ENCODE measurements around the gene SLC25A13.
"Not testable (repeated sequence)": the region's sequence is repeated elsewhere in the genome, so short reads cannot be mapped to it uniquely, and the experiment has no call there.

The SLC25A13 gene

DNA sequence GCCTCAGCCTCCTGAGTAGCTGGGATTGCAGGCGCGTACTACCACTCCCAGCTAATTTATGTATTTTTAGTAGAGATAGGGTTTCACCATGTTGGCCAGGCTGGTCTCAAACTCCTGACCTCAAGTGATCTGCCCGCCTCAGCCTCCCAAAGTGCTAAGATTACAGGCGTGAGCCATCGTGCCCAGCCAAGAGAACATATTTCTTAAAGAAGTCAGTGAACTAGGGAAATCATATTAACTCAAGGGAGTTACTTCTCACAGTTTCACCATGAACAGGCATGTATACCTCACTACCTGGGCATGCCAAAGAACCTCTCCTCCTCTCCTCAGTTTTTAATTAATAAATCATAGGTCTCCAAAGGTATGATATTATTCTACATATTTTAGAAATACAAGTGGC lies 24.5 kb downstream of the SLC25A13 start:
- not testable (repeated sequence) for DNase-seq (ENCODE audit: low spot score)

DNA sequence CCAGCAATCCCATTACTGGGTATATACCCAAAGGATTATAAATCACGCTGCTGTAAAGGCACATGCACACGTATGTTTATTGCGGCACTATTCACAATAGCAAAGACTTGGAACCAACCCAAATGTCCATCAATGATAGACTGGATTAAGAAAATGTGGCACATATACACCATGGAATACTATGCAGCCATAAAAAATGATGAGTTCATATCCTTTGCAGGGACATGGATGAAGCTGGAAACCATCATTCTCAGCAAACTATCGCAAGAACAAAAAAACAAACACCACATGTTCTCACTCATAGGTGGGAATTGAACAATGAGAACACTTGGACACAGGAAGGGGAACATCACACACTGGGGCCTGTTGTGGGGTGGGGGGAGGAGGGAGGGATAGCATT lies 28.0 kb downstream of the SLC25A13 start:
- DNase-seq (ENCODE audit: low spot score), result not testable (repeated sequence)

DNA sequence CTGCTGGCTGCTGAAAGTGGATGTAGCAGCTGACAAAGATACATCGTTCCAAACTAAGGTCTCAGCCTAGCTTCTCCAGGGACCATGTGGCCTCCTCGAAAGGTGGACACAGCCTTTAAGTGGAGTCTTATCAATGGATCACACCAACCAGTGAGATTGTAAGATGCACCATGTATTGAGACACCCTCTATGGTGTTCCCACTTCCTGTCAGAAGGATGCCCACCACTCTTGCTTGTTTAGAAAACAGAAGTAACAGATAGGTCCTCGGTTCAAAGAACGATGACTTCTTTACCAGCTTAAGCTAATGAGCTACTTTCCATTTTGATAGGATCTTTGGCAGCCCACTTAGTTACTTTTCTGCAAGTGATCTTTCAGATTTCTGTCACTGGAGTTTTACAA lies 34.3 kb downstream of the SLC25A13 start:
- DNase-seq (ENCODE audit: low spot score), result no peak

DNA sequence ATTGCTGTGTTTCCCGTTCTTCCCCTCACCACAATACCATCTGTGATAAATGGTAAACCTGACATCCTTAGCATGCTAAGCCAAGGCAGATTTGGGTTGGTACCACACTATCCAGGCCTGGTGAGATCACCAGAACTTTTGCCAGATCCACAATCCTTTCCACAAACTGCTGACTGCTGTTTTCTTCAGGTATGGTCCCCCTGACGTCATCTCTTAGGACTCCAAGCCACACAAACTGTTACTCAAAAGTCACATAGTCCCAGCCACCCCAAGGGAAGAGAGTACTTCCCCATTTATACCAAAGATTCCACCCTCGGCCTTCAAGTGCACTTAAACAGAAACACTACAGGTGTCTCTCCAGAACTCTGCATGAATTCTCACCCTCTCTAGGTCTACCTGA lies 34.8 kb downstream of the SLC25A13 start:
- DNase-seq (ENCODE audit: low spot score), result no peak

DNA sequence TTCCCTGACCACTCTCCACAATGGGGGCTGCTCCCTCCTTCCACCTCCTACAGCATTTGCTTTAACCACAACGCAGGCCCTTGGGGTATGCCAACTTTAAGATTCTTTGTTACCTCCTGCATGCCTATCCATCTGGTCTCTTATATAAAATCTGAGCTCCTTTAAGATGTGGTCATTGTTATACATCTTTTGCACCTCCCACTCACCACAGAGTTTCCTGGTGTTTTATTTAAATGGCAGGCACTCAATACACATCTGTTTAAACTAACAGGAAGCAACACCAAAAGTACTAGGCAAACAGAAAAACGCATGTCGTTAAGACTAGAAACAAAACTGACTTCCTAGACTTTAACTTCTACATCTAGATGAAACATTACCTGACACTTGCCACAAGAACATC lies 36.3 kb downstream of the SLC25A13 start:
- peak; percentile 28 for DNase-seq (ENCODE audit: low spot score)

DNA sequence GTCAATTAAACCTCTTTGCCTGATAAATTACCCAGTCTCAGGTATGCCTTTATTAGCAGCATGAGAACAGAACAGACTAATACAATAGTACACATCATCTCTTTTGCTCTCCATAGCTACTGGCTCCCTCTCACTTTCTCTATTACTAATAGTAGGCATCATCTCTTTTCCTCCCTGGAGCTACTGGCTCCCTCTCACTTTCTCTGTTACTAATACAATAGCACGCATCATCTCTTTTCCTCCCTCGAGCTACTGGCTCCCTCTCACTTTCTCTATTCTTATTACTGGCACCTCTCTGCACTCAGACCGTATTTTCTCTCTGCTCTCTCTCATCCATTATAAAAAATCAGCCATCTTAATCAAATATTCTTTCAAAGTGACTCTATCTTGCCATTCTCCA lies 37.1 kb downstream of the SLC25A13 start:
- no peak for DNase-seq (ENCODE audit: low spot score)

DNA sequence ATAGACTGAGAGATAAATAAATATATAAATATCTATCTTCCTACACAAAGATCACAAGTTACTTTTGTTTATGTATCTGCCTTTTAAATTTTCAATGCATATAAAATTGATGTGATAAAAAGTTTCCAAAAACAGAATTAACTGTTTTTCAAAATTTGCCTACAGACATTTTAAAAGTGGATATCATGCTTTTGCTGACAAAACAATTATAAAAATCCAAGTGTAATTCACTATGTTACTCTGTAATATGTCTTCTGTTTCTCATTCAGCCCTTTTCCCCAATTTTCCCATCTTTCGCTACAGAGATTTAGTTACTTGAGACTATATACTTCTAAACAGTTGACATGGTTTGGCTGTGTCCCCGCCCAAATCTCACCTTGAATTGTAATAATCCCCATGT lies 37.7 kb downstream of the SLC25A13 start:
- no peak for DNase-seq (ENCODE audit: low spot score)

DNA sequence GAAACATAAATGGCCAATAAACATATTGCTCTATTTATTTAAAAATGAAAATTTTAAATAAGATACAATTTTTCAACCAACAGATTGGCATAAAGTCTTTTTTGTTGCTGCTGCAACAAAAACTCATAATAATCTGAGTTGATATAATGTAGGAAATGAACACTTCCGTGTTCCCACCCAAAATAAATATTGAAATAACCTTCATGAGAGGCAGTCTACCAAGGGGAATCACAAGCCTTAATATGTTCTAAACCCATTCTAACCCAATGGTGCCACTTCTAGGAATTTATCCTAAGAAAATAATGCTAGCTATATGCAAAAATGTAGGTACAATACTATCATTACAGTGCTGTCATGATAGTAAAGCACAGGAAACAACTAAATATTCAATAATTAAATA lies 39.1 kb downstream of the SLC25A13 start:
- DNase-seq (ENCODE audit: low spot score), result no peak

DNA sequence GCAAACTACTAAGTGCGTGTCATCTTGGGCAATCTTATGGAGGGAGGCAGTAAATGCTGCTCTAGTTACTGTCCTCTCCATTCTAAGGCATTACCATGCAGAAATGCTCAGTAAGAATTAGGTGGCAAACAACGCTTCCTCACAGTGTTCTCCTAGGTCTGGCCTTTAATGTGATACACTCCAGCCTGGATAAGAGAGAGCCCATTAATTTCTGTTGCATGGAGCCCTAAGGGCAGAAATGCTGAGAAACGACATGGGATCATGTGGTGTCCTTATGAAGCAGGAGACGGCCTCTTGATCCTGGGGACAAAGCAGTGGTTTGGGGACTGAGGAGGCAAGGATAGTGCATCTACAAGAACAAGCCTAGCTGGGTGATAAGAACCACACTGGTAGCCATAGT lies 44.0 kb downstream of the SLC25A13 start:
- peak; percentile 19 for DNase-seq (ENCODE audit: low spot score)

DNA sequence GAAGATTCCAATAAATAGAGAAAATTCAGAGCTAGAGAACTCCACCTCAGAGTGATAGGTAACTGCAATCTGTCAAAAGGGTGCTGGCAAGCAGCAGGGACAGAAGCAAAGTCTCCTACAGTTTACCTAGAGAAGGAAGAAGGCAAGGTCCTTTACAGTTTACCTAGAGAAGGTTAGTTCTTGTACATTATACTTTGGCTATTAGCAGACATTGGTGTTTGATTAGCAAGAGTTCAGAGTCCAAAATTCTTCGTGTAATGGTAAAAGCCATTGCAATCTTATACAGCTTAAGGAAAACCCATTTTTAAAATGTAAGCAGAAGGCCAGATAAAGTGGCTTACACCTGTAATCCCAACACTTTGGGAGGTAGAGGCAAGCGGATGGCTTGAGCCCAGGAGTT lies 45.9 kb downstream of the SLC25A13 start:
- DNase-seq (ENCODE audit: low spot score), result no peak

DNA sequence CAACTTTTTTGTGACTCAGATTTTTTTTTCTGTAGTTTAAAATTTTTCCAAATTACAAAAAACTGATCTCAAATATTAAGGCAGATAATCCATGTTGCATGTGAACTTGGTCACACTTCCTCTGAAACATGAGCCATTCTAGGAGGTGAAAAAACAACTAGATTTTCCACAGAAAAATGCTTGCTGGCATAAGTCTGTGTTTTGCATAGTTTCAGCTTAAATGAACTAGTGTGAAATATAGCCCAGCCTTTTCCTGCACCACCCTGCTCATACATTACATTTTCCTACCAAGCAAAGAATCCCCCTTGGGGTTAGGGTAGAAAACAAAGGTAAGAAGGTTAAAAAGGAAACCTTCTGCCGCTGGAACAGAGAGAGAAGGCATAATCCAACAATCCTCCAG lies 48.2 kb downstream of the SLC25A13 start:
- no peak for DNase-seq (ENCODE audit: low spot score)

DNA sequence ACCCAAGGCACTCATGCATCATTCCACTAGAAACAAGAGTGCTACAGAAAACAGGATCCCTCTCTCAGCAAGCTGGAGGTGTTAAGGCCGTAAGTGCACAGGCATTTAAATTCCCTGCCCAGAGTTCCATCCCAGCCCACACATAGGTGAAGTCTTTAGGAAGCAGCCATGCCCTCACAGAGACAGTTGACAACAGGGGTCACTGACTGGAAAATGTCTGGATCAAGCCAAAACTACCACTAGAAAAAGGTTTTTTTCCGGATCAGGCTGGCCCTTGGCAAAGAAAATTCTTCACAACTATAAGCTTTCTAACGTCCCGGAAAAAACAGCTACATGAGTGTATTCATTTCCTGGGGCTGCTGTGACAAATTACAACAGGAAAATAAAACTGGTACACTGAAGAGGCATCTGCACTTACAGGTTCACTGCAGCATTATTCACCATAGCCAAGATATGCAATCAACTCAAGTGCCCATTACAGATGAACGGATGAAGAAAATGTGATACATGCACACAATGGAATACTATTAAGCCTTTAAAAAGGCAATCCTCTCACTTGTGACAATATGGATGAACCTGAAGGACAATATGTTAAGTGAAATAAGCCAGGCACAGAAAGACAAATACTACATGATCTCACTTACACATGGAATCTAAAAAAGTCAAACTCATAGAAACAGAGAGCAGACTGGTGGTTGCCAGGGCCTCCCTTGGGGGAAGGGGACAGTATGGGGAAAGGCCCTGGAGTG lies 52.5 kb downstream of the SLC25A13 start:
- no peak for DNase-seq (ENCODE audit: low spot score)

DNA sequence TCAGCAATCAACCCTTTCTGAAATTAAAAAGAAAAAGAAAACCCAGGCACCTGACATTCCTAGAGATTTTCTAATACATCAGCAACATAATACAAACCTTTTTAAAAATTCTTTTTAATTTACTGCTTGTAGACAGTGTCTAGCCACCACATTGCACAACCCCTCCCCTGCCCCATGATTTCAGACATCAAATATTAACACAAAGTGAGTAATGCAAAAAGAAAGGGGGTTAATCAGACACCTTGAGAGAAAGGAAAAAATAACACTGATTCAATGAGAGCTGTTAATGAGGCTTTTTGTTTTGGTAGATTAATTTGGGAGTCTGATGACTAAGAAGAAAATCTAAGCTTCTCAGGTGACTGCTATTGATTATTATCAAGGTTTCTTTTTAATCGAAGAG lies 55.3 kb downstream of the SLC25A13 start:
- DNase-seq (ENCODE audit: low spot score), result no peak

DNA sequence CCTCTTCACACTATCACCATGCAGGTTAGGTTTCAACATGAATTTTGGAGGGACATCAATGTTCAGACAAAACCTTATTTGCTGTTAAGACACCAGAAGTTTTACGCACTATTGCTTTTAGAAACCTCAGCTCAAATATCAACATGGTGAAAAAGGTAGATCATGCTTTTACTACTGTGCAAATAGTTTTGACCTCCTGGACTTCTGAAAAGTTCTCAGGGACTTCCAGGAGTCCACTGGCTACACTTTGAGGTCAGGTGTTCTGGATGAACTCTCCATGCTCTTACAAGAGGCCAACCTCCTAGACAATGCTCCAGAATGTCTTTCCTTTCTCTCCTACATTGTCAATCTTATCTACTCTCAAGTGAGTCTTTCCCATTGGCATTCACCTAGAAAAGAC lies 55.9 kb downstream of the SLC25A13 start:
- DNase-seq (ENCODE audit: low spot score), result no peak

DNA sequence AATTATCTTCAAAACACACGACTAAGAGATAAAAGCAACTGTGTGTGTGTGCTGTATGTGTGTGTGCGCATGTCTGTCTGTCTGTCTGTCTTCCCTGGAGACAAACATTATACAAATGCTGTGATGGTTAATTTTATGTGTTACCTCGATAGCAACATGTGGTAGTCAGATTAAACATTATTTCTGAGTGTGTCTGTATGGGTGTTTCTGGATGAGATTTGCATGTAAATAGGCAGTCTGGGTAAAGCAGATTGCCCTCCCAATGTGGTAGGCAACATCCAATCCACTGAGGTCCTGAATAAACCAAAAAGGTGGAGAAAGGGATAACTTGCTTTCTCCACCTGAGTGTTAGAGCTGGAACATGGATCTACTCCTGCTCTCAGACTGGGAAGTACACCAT lies 67.9 kb downstream of the SLC25A13 start:
- DNase-seq (ENCODE audit: low spot score), result no peak

DNA sequence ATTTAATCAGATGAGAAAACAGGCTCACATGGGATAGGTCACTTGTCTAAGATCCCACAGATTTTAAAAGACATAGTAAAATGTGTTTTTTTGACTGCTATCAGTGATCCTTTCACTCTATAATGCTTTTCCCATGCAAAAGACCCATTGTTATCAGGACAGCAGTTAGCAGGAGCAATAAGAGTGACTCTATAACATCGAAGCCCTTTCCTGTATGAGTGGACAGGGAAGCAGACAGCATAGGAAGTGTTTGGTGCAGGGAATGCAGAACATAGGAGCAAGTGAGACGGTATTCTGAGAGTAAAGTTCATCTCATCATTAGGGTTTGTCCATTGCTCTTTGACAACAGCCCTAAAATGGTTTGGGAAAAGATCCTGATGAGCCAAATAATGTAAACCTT lies 68.5 kb downstream of the SLC25A13 start:
- peak; percentile 33 for DNase-seq (ENCODE audit: low spot score)

DNA sequence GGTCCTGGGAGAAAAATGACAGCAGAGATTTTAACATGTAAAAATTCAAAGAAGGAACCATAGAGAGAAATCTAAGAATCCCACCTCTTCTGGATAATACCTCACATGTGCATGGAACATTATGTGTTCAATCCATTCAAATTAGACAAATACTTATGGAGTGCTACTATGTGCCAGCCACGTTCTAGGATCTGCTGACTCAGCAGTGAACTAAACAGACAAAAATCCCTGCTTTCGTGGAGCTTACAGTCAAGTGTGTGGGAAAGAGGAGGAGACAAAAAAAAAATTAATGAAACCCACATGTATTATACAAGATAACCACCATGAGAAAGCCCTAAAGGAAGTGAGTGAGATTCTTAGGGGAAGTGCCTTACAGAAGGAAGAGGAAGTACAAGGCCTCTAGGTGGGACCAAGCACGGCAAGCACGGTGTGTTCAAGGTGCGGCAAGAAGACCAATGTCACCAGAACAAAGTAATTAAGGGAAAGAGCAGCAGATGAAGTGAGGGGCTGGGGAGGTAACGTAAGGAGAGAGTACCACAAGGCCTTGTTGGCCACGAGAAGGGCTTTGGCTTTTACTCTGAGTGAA lies 71.0 kb downstream of the SLC25A13 start:
- no peak for DNase-seq (ENCODE audit: low spot score)

DNA sequence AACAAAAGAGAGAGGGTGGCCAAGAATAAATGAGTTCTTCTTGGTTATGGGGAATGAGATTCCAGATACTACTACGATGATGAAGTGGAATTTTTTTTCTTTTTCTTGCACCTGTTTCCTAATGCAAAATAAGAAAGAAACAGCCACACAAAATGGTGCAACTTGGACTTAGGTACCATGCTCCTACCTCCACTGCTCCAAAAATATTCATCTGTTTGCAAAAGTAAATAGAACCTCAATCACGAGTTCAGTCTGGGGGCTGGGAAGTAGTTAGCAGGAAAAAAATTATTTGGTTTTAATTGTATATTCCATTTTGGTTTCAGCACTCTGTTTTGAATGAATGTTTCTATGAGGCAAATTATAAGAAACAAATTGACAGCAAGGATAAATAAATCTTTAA lies 73.5 kb downstream of the SLC25A13 start:
- DNase-seq (ENCODE audit: low spot score), result no peak

DNA sequence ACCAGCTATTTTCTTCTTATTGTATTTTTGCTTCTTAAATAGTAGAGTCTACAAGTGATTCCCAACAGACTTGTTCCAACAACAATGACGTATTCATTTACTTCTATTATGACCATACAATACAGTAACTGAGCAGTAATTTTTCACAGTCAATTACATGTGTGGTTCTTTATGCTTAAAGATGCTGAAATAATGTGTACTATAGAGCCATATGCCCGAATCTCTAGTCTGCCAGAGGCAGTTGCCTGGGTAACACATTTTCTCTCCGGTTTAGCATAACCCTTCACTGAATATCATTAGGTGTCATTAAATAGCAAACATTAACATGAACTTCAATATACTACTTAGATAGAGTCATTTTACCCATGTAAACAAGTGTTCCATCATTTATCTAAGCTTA lies 75.0 kb downstream of the SLC25A13 start:
- DNase-seq (ENCODE audit: low spot score), result no peak

DNA sequence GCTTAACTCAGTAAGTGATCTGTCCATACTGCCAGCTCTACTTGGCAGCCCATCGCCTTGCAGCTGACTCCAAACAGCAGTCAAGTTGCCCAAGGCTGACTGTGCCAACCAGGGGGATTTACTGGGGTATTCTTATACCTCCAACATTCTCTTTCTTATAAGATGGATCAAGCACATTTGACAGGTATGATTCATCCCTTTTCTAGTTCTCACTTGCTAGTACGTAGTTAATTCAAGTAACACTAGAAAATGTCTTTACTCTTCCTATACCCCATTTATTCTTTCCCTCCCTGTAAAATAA lies 77.0 kb downstream of the SLC25A13 start:
- no peak for DNase-seq (ENCODE audit: low spot score)

DNA sequence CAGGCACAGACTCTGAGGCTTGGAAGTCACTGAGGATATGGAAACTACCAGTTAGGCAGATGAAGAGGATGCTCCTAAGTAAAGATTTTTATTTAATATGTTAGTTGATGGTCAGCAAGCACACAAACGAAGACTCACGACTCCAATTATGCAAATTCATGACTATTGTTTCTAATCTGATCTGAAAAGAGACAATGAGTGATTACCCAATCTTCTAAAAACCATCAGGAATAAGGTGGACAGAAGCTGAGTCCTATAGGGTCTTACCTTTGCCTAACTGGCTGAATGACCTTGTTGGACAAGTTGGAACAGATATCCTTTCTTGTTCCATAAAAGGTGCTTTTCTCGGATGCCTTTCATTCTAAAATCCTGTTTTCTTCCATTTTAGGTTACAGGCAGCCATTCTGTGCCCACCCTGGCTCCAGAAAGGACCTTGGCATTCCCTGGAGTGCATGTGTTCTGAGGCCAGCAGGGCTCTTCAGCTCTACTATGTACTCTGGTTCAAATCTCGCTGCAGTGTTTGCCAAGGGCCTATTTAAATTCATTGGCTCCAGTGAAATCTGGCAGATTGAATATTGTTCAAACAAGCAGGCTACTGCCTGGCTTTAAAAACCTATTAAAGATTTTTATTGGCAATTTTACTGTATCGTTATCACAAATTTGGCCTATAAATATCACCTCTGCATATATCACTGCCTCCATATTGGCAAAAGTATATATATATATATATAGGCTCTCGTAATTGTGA lies 77.5 kb downstream of the SLC25A13 start:
- no peak for DNase-seq (ENCODE audit: low spot score)

DNA sequence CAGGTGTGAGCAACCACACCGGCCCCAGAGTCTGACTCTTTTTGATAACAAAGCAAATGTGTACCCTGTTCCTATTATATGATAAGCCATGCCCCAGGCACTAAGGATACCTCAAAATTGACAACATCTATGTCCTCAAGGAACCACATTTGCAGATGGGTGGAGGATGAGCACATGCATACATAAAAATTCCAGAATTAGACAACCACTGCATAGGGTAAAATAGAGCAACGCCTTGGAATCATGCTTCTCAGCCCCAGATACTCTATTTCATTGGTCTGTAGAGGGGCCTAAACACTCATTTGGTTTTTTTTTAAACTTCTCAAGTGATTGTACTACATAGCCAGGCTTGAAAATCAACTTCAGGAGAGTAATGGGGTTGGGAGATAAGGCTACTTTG lies 78.7 kb downstream of the SLC25A13 start:
- DNase-seq (ENCODE audit: low spot score), result no peak

DNA sequence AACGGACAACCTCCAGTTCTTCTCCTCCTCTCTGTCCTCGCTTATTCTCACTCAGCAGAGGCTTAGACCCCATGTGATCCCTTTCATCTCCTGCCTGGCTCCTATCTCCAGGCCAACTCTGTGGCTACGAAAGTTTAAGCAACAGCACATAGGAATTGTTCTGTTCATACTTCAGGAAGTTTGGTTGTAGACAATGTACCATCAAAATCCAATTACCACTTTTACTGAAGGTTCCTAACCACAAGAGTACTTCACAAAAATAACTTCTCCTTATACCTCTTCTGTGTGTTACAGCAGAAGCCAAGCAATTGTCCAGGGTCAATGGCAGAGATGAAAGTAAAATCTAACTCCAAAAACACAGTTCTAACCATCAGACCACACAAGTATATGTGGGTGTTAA lies 80.0 kb downstream of the SLC25A13 start:
- DNase-seq (ENCODE audit: low spot score), result no peak

Measured in COLO829 (cell line).